Left colon (tissue), 2 donors: ENCODE results near the gene LRRC8E. TPM values are rescaled to one million over a fixed set of nuclear protein-coding genes. Genes with fewer than 3 reads are reported as not detected.
"Not testable (repeated sequence)": the region's sequence is repeated elsewhere in the genome, so short reads cannot be mapped to it uniquely, and the experiment has no call there.

Experiments
- ATAC-seq: fragments of 200-7000 bp; cut with Tn5 transposase; one replicate; pipeline ENCODE4 v1.9.1; 2020; ENCODE audit warnings: mild to moderate bottlenecking, moderate library complexity
- DNase-seq, 2 donors: peaks; one replicate each; pipeline ENCODE4 v3.0.0-alpha.2; 2020
- intact Hi-C, 2 donors: fragments of 100-400 bp; cut with DNase I in 1 of 2; cut with micrococcal nuclease in 1 of 2; formaldehyde crosslinking; loops; one replicate each; pipeline versions ENCODE4 v1.11.2 to v1.14.0; 2022; cut with DNase I, micrococcal nuclease
- total RNA-seq, 2 donors: library from RNA; stranded (reverse); fragmentation: NEBNext Ultra II Directional; extraction: Animal tissue kit (Norgen Biotek cat#: 25700); gene quantifications; one replicate each; pipeline ENCODE4 v1.2.1, GENCODE V29; 2021
- donor health status: DM: no; HTN: no; CAD: no.
- donor health status: DM: yes; HTN: yes; CAD: no.

The LRRC8E gene
- total RNA-seq, 2 donors from 2014 or later = 2.7 to 3.1 TPM

- no peak for ATAC-seq
Observed at GRCh38 chr19:7924241-7924640, 35.9 kb downstream of the LRRC8E start.

GRCh38 chr19:7924651-7925170 is 36.4 kb downstream of the LRRC8E start:
- peak in 1 of 2 donors; percentile 31 for DNase-seq
- intact Hi-C loops = no loop called here
- ATAC-seq = no peak

More at GRCh38 chr19:7924241-7924640, 35.9 kb downstream of the LRRC8E start:
- DNase-seq = peak in 1 of 2 donors; percentile 24
- intact Hi-C loops = no loop called here

GRCh38 chr19:7925171-7925851 is 37.0 kb downstream of the LRRC8E start:
- no peak for ATAC-seq
- intact Hi-C loops = no loop called here
- peak; percentile 64 to 77 for DNase-seq

- DNase-seq = peak; percentile 48 to 82
- intact Hi-C loops = no loop called here
- peak; percentile 66 for ATAC-seq
Observed at GRCh38 chr19:7926021-7926726, 37.9 kb downstream of the LRRC8E start, which contains the start of gene CTXN1. CTXN1 (minus strand) TSS chr19:7926135; CDS start chr19:7925538, 597 bp downstream.

GRCh38 chr19:7926727-7927604 is 38.7 kb downstream of the LRRC8E start:
- DNase-seq (no peak), ATAC-seq (no peak)
- intact Hi-C loops = no loop called here

GRCh38 chr19:7927605-7928333 is 39.5 kb downstream of the LRRC8E start:
- DNase-seq (no peak), ATAC-seq (no peak)
- intact Hi-C loops = no loop called here

- ATAC-seq (no peak), DNase-seq (no peak)
- intact Hi-C loops = no loop called here
Observed at GRCh38 chr19:7928334-7928706, 40.0 kb downstream of the LRRC8E start.

- intact Hi-C loops = no loop called here
- DNase-seq (peak in 1 of 2 donors; percentile 57), ATAC-seq (no peak)
Observed at GRCh38 chr19:7928741-7929701, 40.7 kb downstream of the LRRC8E start.

- intact Hi-C loops, DNase-seq, ATAC-seq: not testable (repeated sequence)
Observed at GRCh38 chr19:7930030-7930429, 41.7 kb downstream of the LRRC8E start.

GRCh38 chr19:7930765-7931164 is 42.5 kb downstream of the LRRC8E start:
- intact Hi-C loops = no loop called here
- DNase-seq (no peak), ATAC-seq (no peak)

- intact Hi-C loops = no loop called here
- DNase-seq (no peak), ATAC-seq (no peak)
Observed at GRCh38 chr19:7931221-7932061, 43.1 kb downstream of the LRRC8E start.

GRCh38 chr19:7932276-7932929 is 44.1 kb downstream of the LRRC8E start:
- intact Hi-C loops = no loop called here
- ATAC-seq = no peak

GRCh38 chr19:7932930-7933300 is 44.6 kb downstream of the LRRC8E start:
- intact Hi-C loops = no loop called here
- DNase-seq = no peak
- ATAC-seq = no peak

More at GRCh38 chr19:7932276-7932929, 44.1 kb downstream of the LRRC8E start:
- no peak for DNase-seq

GRCh38 chr19:7933411-7933810 is 45.1 kb downstream of the LRRC8E start:
- DNase-seq (no peak), ATAC-seq (no peak)
- intact Hi-C loops = no loop called here

- intact Hi-C loops = no loop called here
- ATAC-seq (peak; percentile 67), DNase-seq (peak in 1 of 2 donors; percentile 48)
Observed at GRCh38 chr19:7933828-7934725, 45.8 kb downstream of the LRRC8E start.
